GM12892 (cell line): Measurements from ENCODE around the gene GRIN2C.
"Not testable (repeated sequence)": the region's sequence is repeated elsewhere in the genome, so short reads cannot be mapped to it uniquely, and the experiment has no call there.

Experiments
- POLR2A ChIP-seq: IDR thresholded peaks from 2 replicates; pipeline ENCODE4 v1.6.1; 2011; ENCODE audit warnings: low read depth, low read length, control low read depth
- POLR2AphosphoS5 ChIP-seq: IDR thresholded peaks from 2 replicates; pipeline ENCODE4 v1.6.1; 2011; ENCODE audit warnings: low read depth, low read length, control low read depth
- TAF1 ChIP-seq: IDR thresholded peaks from 2 replicates; pipeline ENCODE4 v1.6.1; 2011; ENCODE audit warnings: low read depth, mild to moderate bottlenecking, control low read depth, low read length, borderline replicate concordance

DNA sequence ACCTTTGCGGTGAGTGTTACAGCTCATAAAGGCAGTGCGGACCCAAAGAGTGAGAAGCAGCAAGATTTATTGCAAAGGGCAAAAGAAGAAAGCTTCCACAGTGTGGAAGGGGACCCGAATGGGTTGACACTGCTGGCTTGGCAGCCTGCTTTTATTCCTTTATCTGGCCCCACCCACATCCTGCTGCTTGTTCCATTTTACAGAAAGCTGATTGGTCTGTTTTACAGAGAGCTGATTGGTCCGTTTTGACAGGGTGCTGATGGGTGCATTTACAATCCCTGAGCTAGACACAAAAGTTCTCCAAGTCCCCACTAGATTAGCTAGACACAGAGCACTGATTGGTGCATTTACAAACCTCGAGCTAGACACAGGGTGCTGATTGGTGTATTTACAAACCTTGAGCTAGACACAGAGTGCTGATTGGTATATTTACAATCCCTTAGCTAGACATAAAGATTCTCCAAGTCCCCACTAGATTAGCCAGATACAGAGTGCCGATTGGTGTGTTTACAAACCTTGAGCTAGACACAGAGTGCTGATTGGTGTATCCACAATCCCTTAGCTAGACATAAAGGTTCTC is 46.6 kb upstream of the GRIN2C start:
- TF ChIP-seq POLR2AphosphoS5, POLR2A, TAF1: not testable (repeated sequence)
